A549 (cell line): ENCODE results near the gene PRR11. TPM values are rescaled to one million over a fixed set of nuclear protein-coding genes. Genes with fewer than 3 reads are reported as not detected.
"Not testable (repeated sequence)": the region's sequence is repeated elsewhere in the genome, so short reads cannot be mapped to it uniquely, and the experiment has no call there.

Source experiments
- ATAC-seq, 2 experiments: fragments of 200-7000 bp in 1 of 2; fragments of >200 bp in 1 of 2; cut with Nextera tagmentation in 1 of 2; cut with Tn5 transposase in 1 of 2; 3 replicates each; pipeline versions ENCODE4 v1.8.0 to v1.9.1; 2018 to 2020; ENCODE audit warnings: mild to moderate bottlenecking in 1 of 2, moderate library complexity in 1 of 2
- CTCF ChIA-PET: fragments of 300-600 bp; sonication (Branson Sonifier 250); formaldehyde crosslinking; extraction: SDS; loops from one replicate; lab custom pipeline; 2021; ENCODE audit warnings: antibody characterized with exemption, inconsistent platforms; lab: Yijun Ruan, JAX
- POLR2A ChIA-PET: fragments of 350-600 bp; formaldehyde crosslinking; extraction: SDS; loops from one replicate; lab custom pipeline; 2021; ENCODE audit warnings: antibody characterized with exemption, inconsistent platforms; lab: Yijun Ruan, JAX
- DNase-seq, 2 experiments: peaks; one replicate each; pipeline versions ENCODE4 v3.0.0 to v3.0.0-alpha.2; 2011 to 2016; ENCODE audit warnings: low read depth in 1 of 2, low spot score in 1 of 2
- FAIRE-seq: peaks from 2 replicates; lab custom pipeline; 2011; peaks lifted over from hg19 to GRCh38; lab: Jason Lieb, UNC
- H3K27ac ChIP-seq, 2 experiments: fragments of >200 bp; sonication (Bioruptor Twin); formaldehyde crosslinking; 3 replicates each; pipeline ENCODE4 v1.5.1; 2016 to 2017
- H3K4me1 ChIP-seq: fragments of >200 bp; sonication (Bioruptor Twin); formaldehyde crosslinking; 3 replicates; pipeline ENCODE4 v1.6.1; 2016
- H3K4me2 ChIP-seq: fragments of >200 bp; sonication (Bioruptor Twin); formaldehyde crosslinking; 3 replicates; pipeline ENCODE4 v1.6.1; 2016
- H3K4me3 ChIP-seq: fragments of >200 bp; sonication (Bioruptor Twin); formaldehyde crosslinking; 3 replicates; pipeline ENCODE4 v1.5.1; 2016
- H3K9me3 ChIP-seq: fragments of >200 bp; sonication (Bioruptor Twin); formaldehyde crosslinking; 3 replicates; pipeline ENCODE4 v1.6.1; 2016
- BCL3 ChIP-seq: fragments of >200 bp; sonication (Bioruptor Twin); formaldehyde crosslinking; IDR thresholded peaks from 3 replicates; pipeline ENCODE4 v1.6.1; 2016
- BHLHE40 ChIP-seq: IDR thresholded peaks from 2 replicates; pipeline ENCODE4 v1.6.1; 2012; ENCODE audit warnings: low read depth, low read length, inconsistent platforms
- CEBPB ChIP-seq, 2 experiments: fragments of >200 bp in 1 of 2; sonication (Bioruptor Twin) in 1 of 2; formaldehyde crosslinking in 1 of 2; IDR thresholded peaks; 2 replicates each; pipeline ENCODE4 v1.6.1; 2012 to 2016
- CTCF ChIP-seq: fragments of >200 bp; sonication (Bioruptor Twin); formaldehyde crosslinking; IDR thresholded peaks from 3 replicates; pipeline ENCODE4 v1.5.1; 2016
- EHF ChIP-seq: fragments of 250-450 bp; sonication (Bioruptor Pico); IDR thresholded peaks from 2 replicates; pipeline ENCODE4 v1.5.0; 2020; ENCODE audit warnings: mild to moderate bottlenecking
- FOSB ChIP-seq: fragments of 250-450 bp; sonication (Bioruptor Pico); IDR thresholded peaks from 2 replicates; pipeline ENCODE4 v1.5.0; 2020; ENCODE audit warnings: mild to moderate bottlenecking, moderate library complexity
- GATA3 ChIP-seq: IDR thresholded peaks from 2 replicates; pipeline ENCODE4 v1.6.1; 2012; ENCODE audit warnings: borderline replicate concordance
- KDM1A ChIP-seq: fragments of 200-600 bp; sonication (generic); IDR thresholded peaks from 2 replicates; pipeline ENCODE4 v1.6.1; 2016; ENCODE audit warnings: low read depth, mild to moderate bottlenecking
- KDM5A ChIP-seq: fragments of 200-600 bp; sonication (generic); IDR thresholded peaks from 2 replicates; pipeline ENCODE4 v1.6.1; 2016; ENCODE audit warnings: antibody characterized with exemption, mild to moderate bottlenecking
- MAFK ChIP-seq: fragments of 450-650 bp; IDR thresholded peaks from 2 replicates; pipeline ENCODE4 v1.6.1; 2014; ENCODE audit not compliant: partially characterized antibody
- POLR2AphosphoS2 ChIP-seq: conservative IDR thresholded peaks from 2 replicates; pipeline ENCODE4 v1.6.1; 2012; ENCODE audit warnings: low read length, improper control_type of control experiment, inconsistent platforms
- RCOR1 ChIP-seq: fragments of 150-350 bp; IDR thresholded peaks from 2 replicates; pipeline ENCODE4 v1.6.1; 2014; ENCODE audit warnings: antibody characterized with exemption, low read length, low read depth
- REST ChIP-seq: fragments of 200-600 bp; sonication (generic); IDR thresholded peaks from 2 replicates; pipeline ENCODE4 v1.6.1; 2016; ENCODE audit warnings: antibody characterized with exemption, mild to moderate bottlenecking, moderate library complexity
- RFX5 ChIP-seq: fragments of 450-650 bp; IDR thresholded peaks from 2 replicates; pipeline ENCODE4 v1.7.1; 2014; ENCODE audit warnings: antibody characterized with exemption, mild to moderate bottlenecking, moderate library complexity
- SREBF2 ChIP-seq: fragments of 450-650 bp; IDR thresholded peaks from 2 replicates; pipeline ENCODE4 v1.6.1; 2014; ENCODE audit warnings: mild to moderate bottlenecking, moderate library complexity
- WGBS: methylation state at CpG from one replicate; pipeline ENCODE4 v1.1.6; 2017; ENCODE audit errors: missing lambda C conversion rate; 5-methylcytosine and 5-hydroxymethylcytosine counted together
- polyA plus RNA-seq, 4 experiments: library from polyadenylated mRNA; depleted of rRNA in 3 of 4; stranded (reverse); fragments of >200 nt; fragmentation: RNase III in 1 of 4; extraction: RNeasy Plus Mini Kit Qiagen cat#74134 plus additional on column Dnase treatment in 1 of 4; gene quantifications; 2 replicates in 3 of 4; 3 replicates in 1 of 4; pipeline ENCODE4 v1.2.3, GENCODE V29; 2011 to 2017

The PRR11 gene
- polyA plus RNA-seq, 2 of the 4 experiments (the other 2 are of a cell fraction): 66.4 to 66.9 TPM

- no peak overlapping the region for H3K27ac ChIP-seq
- no peak overlapping the region for H3K4me3 ChIP-seq
- no peak for ATAC-seq
- CTCF ChIA-PET: interaction anchor here (1.0 kb wide), 1 partner anchor 218 kb away, joined by 3 read pairs; no protein-coding TSS in a partner anchor
- 0 out of 3 replicates have a peak, but pooled peaks cover 7% of the 10 kb centered on the region for H3K4me1 ChIP-seq
- POLR2A ChIA-PET: no interaction called here
- no peaks in the 10 kb centered on the region for H3K9me3 ChIP-seq
- 87% methylated on average over 7 of the region's 7 CpGs for WGBS
- no peak for TF ChIP-seq BCL3
- TF ChIP-seq CEBPB (IDR thresholded peaks at IDR 0.05): peak in 1 of 2 experiments; percentile 28; a peak in 1 of 4 replicates
- TF ChIP-seq, all 56 proteins: peak for 1
- no peak for DNase-seq
- H3K4me2 ChIP-seq: no peak overlapping the region
- no peak for FAIRE-seq
Measured at GRCh38 chr17:59223813-59224212, 68.3 kb downstream of the PRR11 start.

- CTCF ChIA-PET: interaction anchor here (0.6 to 1.6 kb wide), 6 partner anchors 9 to 721 kb away, joined by 3 to 4 read pairs (median 3); partner anchors contain the start of gene GDPD1
- H3K27ac ChIP-seq, H3K4me1 ChIP-seq, ATAC-seq, DNase-seq, H3K4me3 ChIP-seq, FAIRE-seq, H3K9me3 ChIP-seq, POLR2A ChIA-PET, H3K4me2 ChIP-seq: not testable (repeated sequence)
- 63% methylated on average over 1 of the region's 1 CpG for WGBS
Measured at GRCh38 chr17:59228588-59228987, 73.0 kb downstream of the PRR11 start.

GRCh38 chr17:59230764-59231163 lies 75.2 kb downstream of the PRR11 start:
- H3K4me3 ChIP-seq: no peak overlapping the region
- WGBS: 72% methylated on average over 3 of the region's 3 CpGs
- H3K9me3 ChIP-seq: no peaks in the 10 kb centered on the region
- ChIA-PET POLR2A (no interaction called here), CTCF (interaction anchor here (0.6 to 1.9 kb wide), 4 partner anchors 10 to 76 kb away, joined by 3 to 6 read pairs (median 4); partner anchors contain the start of gene GDPD1)
- FAIRE-seq (peak; percentile 46), DNase-seq (no peak)
- H3K4me1 ChIP-seq: no peaks in the 10 kb centered on the region
- no peak overlapping the region for H3K4me2 ChIP-seq
- no peak overlapping the region for H3K27ac ChIP-seq
- no peak for TF ChIP-seq BHLHE40
- peak; percentile 60 for TF ChIP-seq MAFK
- TF ChIP-seq, all 56 proteins: peak for 1
- ATAC-seq: no peak

- Histone ChIP-seq H3K4me1 (no peaks in the 10 kb centered on the region), H3K4me2 (no peak overlapping the region), H3K9me3 (no peaks in the 10 kb centered on the region)
- POLR2A ChIA-PET: no interaction called here
- DNase-seq (no peak), ATAC-seq (no peak)
- CTCF ChIA-PET: interaction anchor here (0.6 to 1.2 kb wide), 2 partner anchors 10 to 625 kb away, joined by 3 read pairs; no protein-coding TSS in a partner anchor
- TF ChIP-seq KDM5A (no peak), RCOR1 (no peak)
- TF ChIP-seq, all 56 proteins: peak for 0
- peak; percentile 43 for FAIRE-seq
- H3K4me3 ChIP-seq: no peak overlapping the region
- H3K27ac ChIP-seq: no peak overlapping the region
Measured at GRCh38 chr17:59234631-59235030, 79.1 kb downstream of the PRR11 start.

- POLR2A ChIA-PET: no interaction called here
- H3K9me3 ChIP-seq: no peaks in the 10 kb centered on the region
- no peak overlapping the region for H3K27ac ChIP-seq
- no peak for DNase-seq
- no peak for TF ChIP-seq KDM1A
- no peak for TF ChIP-seq EHF
- TF ChIP-seq CTCF: no peak
- TF ChIP-seq SREBF2: no peak
- TF ChIP-seq REST: no peak
- TF ChIP-seq GATA3: no peak
- TF ChIP-seq RFX5: no peak
- no peak for TF ChIP-seq FOSB (CRISPR knock-in tag)
- no peak for TF ChIP-seq BCL3
- TF ChIP-seq POLR2AphosphoS2: no peak
- no peak for TF ChIP-seq RCOR1
- ATAC-seq: no peak
- H3K4me2 ChIP-seq: no peak overlapping the region
- 84% methylated on average over 2 of the region's 2 CpGs for WGBS
- CTCF ChIA-PET: interaction anchor here (0.5 to 0.9 kb wide), 3 partner anchors 72 to 270 kb away, joined by 3 to 5 read pairs (median 3); no protein-coding TSS in a partner anchor
- no peak for FAIRE-seq
- H3K4me1 ChIP-seq: no peaks in the 10 kb centered on the region
- H3K4me3 ChIP-seq: no peak overlapping the region
Measured at GRCh38 chr17:59238906-59239305, 83.4 kb downstream of the PRR11 start.
